C1 segment of cervical spinal cord (tissue), 14 donors: Measurements from ENCODE around the gene TEKT2.

Experiments
- DNase-seq, 14 donors: peaks; one replicate each; lab custom pipeline; 2025; lab: John Stamatoyannopoulos, UW

TEKT2 gene

DNA sequence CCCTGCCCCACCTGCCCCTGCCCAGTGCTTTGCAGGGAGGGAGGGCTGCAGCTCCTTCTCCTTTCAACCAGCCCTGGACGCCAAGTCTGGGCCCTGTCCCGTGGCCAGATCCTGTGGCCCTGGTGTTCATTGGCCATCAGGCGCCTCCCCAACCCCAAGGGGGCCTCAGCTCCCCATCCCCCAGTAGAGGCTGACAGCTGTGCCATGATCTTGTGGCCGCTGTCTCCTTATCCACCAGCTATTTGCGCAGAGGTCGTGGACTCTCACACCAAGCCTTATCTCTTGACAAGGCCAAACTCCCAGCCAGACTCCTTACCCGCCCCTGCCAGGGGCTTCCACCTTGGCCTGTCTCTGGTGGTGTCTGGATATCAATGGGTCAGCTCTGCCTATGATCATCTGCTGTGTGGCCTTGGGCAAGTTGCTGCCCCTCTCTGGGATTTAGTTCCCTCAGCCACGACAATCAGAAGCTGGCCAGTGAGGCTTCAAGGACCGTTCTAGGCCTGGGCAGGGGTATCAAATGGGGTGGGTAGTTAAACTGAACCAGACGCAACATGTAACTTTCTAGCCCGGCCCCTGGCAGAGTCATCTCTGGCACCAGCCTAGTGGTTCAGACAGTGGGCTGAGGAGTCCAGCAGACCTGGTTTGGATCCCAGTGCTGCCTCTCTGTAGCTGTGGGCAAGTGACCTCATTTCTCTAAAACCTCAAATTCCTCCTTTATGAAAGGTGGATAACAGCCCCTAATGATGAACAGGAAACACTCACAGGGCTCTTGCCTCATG, 44.4 kb downstream of the TEKT2 start:
- no peak for DNase-seq

DNA sequence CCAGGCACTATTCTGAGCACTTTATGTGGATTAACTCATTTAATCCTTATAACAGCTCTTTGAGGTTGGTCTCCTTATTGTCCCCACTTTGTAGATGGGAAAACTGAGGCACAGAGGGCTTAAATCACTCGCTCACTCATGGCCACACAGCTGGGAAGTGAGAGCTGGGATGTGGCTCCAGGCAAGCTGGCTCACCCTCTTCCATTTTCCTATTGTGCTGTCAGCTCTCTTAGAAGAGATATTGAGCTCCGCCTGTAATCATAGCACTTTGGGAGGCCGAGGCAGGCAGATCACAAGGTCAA, 45.0 kb downstream of the TEKT2 start:
- DNase-seq, result no peak

DNA sequence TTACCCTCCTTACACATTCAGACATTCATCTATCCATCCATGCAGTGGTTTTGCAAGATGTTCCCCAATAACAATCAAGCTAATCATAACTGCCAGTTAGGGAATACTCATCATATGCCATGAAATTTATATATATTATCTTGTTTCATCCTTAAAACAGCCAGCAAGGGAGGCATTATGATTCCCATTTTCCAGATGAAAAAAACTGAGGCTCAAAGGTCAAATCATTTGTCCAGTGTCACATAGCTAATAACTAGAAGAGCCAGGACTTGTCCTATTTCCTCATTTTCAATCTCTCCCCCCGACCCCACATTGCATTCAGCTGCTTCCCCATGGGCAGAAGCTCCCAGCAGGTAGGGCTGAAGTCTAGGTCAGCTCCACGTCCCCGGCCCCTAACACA, 48.1 kb downstream of the TEKT2 start:
- DNase-seq, result no peak

DNA sequence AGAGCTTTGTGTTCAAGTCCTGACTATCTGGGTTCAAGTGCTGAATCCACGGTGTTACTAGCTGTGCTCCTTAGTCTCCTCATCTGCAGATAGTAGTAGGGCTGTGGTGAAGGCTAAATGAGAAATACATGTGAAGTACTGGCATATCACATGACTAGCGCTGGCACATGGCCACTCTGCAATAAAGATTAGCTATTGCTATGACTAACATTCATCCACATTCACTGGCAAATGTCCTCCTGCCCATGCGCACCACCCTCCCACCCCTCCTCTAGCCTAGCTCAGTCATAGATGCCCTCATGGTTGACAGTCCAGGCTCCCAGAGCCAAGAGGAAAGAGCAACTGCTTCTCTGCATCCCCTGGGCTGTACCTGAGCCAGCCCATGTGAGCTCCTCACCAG, 49.6 kb downstream of the TEKT2 start:
- no peak for DNase-seq

DNA sequence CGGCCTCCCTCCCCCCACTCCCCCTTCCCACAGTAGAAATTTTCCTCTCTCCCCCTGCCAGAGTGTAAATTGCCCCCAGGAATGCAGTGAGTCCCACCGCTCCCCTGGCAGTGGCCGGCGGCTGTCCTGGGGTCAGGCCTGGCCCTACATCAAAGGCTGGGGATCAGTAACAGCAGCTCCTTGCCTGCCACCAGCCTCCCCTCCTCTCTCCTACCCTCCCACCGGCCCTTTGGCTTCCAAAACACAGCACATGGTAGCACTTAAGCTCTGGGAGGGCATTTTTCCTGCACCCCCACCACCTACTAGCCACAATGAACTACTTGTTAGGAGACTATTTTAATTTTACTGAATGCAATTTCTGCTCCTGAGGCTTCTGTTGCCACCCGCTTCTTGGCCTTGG, 50.1 kb downstream of the TEKT2 start:
- no peak for DNase-seq

DNA sequence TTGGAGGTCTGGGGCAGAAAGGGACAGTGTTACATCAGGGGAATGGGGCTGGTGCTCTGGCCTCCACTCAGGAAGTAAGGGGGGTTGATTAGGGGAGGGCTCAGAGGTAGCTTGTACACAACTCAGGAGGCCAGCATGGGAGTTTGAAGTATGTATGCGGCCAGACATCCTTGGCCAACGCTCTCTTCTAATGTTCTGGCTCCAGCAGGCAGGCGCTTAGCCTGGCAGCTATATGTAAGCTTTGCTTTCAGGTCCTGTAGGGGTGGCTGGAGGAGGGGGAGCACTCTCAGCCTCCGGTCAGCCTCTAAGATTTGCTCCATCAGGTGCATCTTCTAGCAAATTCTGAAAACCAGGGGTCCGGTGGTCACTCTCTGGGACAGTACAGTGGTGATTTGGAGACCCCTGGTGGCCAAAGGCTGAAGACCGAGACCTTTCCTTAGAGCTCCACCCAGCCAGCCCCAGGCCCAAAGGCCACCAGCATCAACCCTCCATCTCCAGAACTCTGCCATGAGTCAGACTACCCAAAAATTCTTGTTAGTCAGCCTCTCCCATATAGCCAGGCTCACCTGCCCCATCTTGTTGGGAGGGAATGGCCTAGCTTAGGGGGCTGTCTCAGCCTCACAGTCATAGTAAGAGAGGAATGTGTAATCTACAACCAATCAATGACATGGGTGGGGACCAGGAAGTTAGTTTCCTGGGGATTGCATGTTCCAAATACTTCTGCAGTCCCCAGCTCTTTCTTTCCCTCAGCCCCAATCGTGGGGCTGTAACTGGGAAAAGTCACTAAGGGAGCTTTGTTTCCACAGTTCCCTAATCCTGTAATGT, 50.8 kb downstream of the TEKT2 start:
- DNase-seq, result peak in 10 of 14 donors; percentile 31 to 71 (median 38)

DNA sequence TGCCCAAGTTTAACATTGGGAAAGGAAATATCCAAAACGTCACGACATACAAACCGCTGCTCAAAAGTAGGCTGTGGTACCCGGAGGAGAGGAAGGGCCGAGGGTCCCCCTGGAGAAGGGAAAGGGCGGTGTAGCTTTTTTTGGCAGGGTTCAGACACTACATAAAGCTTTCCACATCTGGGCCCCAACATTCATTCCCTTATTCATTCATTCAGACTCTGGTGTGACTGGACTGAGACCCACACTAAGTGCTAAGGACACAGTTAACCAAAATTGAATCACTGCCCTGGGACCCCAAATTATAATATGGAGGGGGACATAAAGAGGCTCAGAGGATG, 51.4 kb downstream of the TEKT2 start:
- DNase-seq, result no peak

DNA sequence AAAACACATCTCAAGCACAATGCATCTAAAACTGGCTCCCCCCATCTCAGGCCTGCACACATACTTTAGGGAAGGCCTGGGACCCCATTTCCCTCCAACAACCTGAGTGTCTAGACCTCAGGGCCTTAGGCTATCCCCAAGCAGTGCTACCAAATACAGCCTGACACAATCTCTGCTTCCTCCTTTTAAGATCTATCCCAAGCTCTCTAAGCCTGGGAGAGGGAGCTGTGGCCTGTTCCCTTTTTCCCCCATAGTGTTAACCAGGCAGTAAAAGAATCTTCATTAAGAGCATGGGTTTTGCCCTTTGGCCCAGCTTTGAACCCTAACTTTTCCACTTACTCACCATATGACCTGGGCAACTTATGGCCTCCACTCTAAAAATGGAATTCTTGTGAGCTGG, 51.9 kb downstream of the TEKT2 start:
- DNase-seq, result no peak

DNA sequence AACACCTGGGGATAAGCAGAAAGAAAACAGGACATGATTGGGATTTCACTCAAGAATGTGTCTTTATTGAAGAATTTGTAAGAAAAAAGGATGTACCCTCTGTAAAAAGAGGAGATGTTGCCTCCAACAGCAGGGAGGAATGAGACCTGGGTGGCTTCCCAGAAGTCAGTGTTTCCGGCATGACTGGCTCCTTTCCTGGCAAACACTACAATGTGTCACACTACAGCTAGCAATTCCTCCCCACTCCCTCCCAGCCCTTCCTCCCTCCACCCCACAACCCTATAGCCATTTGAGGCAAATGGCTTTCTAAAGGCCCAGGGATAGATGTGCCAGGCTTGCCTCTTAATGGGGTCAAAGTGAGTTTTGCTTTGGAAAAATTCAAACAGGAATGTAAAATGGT, 52.6 kb downstream of the TEKT2 start:
- DNase-seq, result peak in 7 of 14 donors; percentile 14 to 66 (median 27)

DNA sequence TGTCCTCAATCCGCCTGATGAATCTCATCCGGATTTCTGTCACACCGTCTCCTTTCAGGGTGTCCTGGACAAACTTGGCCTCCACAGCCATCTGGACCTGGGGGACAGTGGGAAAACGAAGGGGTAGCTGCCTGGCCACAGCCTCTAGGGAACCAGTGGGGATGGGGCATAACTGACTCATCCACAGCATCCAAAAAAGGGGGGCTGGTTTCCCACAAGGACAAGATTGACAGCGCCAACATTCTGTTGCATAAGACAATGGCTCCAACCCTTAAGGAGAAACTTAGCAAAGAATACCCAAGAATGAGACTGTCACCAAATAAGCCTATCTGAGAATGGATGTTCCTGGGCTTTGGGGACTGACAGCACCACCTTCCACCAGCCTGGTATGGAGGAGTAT, 53.3 kb downstream of the TEKT2 start:
- peak in 1 of 14 donors; percentile 34 for DNase-seq

DNA sequence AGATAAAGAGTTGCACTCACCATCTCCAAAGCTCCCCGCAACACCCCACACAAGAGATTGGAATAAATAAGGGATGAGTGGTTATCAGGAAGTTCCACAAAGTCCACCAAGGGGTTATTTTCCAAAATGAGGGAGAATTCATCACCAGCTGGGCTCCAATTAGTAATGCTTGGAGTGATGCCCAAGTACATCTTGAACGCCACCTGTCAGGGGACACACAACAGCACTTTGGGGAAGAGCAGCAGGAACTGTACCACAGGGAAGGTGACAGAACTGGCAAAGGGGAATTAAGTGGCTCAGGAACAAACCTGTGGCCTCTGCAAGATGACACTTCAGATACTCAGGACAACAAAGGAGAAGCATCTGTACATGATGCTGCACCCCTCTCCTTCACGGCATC, 53.9 kb downstream of the TEKT2 start:
- peak in 1 of 14 donors; percentile 78 for DNase-seq
